Caco-2 (cell line): ENCODE measurements around the gene CC2D1B. TPM values are rescaled to one million over a fixed set of nuclear protein-coding genes. Genes with fewer than 3 reads are reported as not detected.

ENCODE experiments used
- BruUV-seq: library from RNA; stranded (reverse); fragments of 400-500 nt; replicated peaks from 2 replicates; lab custom pipeline; 2021; lab: Mats Ljungman, UMichigan
- CTCF ChIA-PET: fragments of 300-600 bp; sonication (Branson Sonifier 250); formaldehyde crosslinking; loops from one replicate; lab custom pipeline; 2022; ENCODE audit warnings: antibody characterized with exemption; lab: Charles Lee
- POLR2A ChIA-PET: fragments of 300-600 bp; sonication (Branson Sonifier 250); formaldehyde crosslinking; loops from one replicate; lab custom pipeline; 2022; ENCODE audit warnings: antibody characterized with exemption; lab: Charles Lee
- DNase-seq, 2 experiments: peaks; one replicate each; pipeline versions ENCODE4 v3.0.0 to v3.0.0-alpha.2; 2020 to 2022
- H3K27me3 ChIP-seq: replicated peaks from 2 replicates; pipeline ENCODE4 v1.6.0; 2011; ENCODE audit warnings: low read length; ENCODE audit not compliant: control insufficient read depth, insufficient read depth
- H3K36me3 ChIP-seq: 2 replicates; pipeline ENCODE4 v1.5.1; 2011; ENCODE audit warnings: low read length; ENCODE audit not compliant: control insufficient read depth, insufficient read depth
- H3K4me1 ChIP-seq: fragments of 250-450 bp; sonication (Bioruptor Pico); 2 replicates; pipeline ENCODE4 v1.5.1; 2020; ENCODE audit warnings: mild to moderate bottlenecking
- H3K4me3 ChIP-seq: 2 replicates; pipeline ENCODE4 v1.5.1; 2011; ENCODE audit warnings: low read depth, mild to moderate bottlenecking, control low read depth, low read length
- H3K9me3 ChIP-seq: fragments of 250-450 bp; sonication (Bioruptor Pico); 2 replicates; pipeline ENCODE4 v1.5.1; 2020; ENCODE audit warnings: mild to moderate bottlenecking, moderate library complexity
- H3K27ac Mint-ChIP-seq: one replicate; pipeline ENCODE4 v1.8.0; 2022; ENCODE audit warnings: mixed read lengths; ENCODE audit not compliant: unreplicated experiment
- H3K27me3 Mint-ChIP-seq: one replicate; pipeline ENCODE4 v1.8.0; 2022; ENCODE audit warnings: mixed read lengths; ENCODE audit not compliant: insufficient read depth, unreplicated experiment
- H3K36me3 Mint-ChIP-seq: one replicate; pipeline ENCODE4 v1.8.0; 2022; ENCODE audit warnings: mild to moderate bottlenecking, mixed read lengths; ENCODE audit not compliant: insufficient read depth, unreplicated experiment
- H3K4me1 Mint-ChIP-seq: one replicate; pipeline ENCODE4 v1.8.0; 2022; ENCODE audit warnings: low read depth, mixed read lengths; ENCODE audit not compliant: unreplicated experiment
- H3K4me3 Mint-ChIP-seq: one replicate; pipeline ENCODE4 v1.8.0; 2022; ENCODE audit warnings: mild to moderate bottlenecking, moderate library complexity, mixed read lengths; ENCODE audit not compliant: unreplicated experiment
- H3K9me3 Mint-ChIP-seq: one replicate; pipeline ENCODE4 v1.8.0; 2022; ENCODE audit warnings: mixed read lengths; ENCODE audit not compliant: unreplicated experiment
- CTCF ChIP-seq, 2 experiments: fragments of 200-600 bp in 1 of 2; IDR thresholded peaks; 1 replicate in 1 of 2; 2 replicates in 1 of 2; pipeline versions ENCODE4 v1.5.1 to v1.8.0; 2011 to 2022; ENCODE audit warnings: antibody characterized with exemption in 1 of 2, control low read depth in 1 of 2, inconsistent platforms in 1 of 2, low read depth in 1 of 2, low read length in 1 of 2, mild to moderate bottlenecking in 1 of 2, moderate library complexity in 1 of 2; ENCODE audit not compliant: insufficient read depth in 1 of 2, severe bottlenecking in 1 of 2, unreplicated experiment in 1 of 2
- intact Hi-C: fragments of 100-400 bp; cut with micrococcal nuclease; formaldehyde crosslinking; loops from one replicate; pipeline ENCODE4 v1.10.0; 2022; ENCODE audit not compliant: unreplicated experiment
- total RNA-seq: library from RNA; stranded (reverse); gene quantifications from 2 replicates; pipeline ENCODE4 v1.2.3, GENCODE V29; 2022

CC2D1B gene
- total RNA-seq, 1 experiment from 2014 or later, result 31.1 TPM

DNA sequence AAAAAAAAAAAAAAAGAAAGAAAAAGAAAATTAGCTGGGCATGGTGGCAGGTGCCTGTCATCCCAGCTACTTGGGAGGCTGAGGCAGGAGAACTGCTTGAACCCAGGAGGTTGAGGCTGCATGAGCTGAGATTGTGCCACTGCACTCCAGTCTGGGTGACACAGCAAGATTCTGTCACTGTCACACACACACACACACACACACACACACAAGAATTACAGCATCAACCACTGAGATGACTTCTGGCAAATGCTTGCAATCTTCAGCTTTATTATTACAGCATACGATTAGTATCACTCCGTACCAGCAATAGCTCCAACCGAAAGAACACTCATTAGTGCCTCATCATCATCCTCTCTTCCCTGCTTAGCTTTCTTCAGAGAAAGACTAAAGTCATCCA is 33.6 kb upstream of the CC2D1B start:
- CTCF ChIA-PET, result interaction anchor here (0.6 kb wide), 1 partner anchor 269 kb away, joined by 3 read pairs; no protein-coding TSS in a partner anchor
- no peaks in the 10 kb centered on the region for H3K4me1 Mint-ChIP-seq
- no peaks in the 10 kb centered on the region for H3K27me3 Mint-ChIP-seq
- H3K9me3 Mint-ChIP-seq, result no peaks in the 10 kb centered on the region
- peaks cover 47% of the 10 kb centered on the region for H3K36me3 Mint-ChIP-seq
- no TSS peak for BruUV-seq
- no peak for TF ChIP-seq CTCF (IDR thresholded peaks at IDR 0.05; ENCODE audit: insufficient read depth in 1 of 2, low read depth in 1 of 2, low read length in 1 of 2, severe bottlenecking in 1 of 2, unreplicated experiment in 1 of 2)
- Histone ChIP-seq H3K4me3 (no peak overlapping the region), H3K9me3 (no peaks in the 10 kb centered on the region), H3K36me3 (no peaks in the 10 kb centered on the region), H3K27me3 (no peaks in the 10 kb centered on the region), H3K4me1 (peaks cover 9% of the 10 kb centered on the region; the same call in 1 of the 2 replicates)
- intact Hi-C loops, result loop anchor here (5.0 kb wide), 1 partner anchor 288 kb away; no protein-coding TSS in a partner anchor
- POLR2A ChIA-PET, result no interaction called here
- H3K4me3 Mint-ChIP-seq, result no peak overlapping the region
- DNase-seq, result no peak
- no peak overlapping the region for H3K27ac Mint-ChIP-seq

DNA sequence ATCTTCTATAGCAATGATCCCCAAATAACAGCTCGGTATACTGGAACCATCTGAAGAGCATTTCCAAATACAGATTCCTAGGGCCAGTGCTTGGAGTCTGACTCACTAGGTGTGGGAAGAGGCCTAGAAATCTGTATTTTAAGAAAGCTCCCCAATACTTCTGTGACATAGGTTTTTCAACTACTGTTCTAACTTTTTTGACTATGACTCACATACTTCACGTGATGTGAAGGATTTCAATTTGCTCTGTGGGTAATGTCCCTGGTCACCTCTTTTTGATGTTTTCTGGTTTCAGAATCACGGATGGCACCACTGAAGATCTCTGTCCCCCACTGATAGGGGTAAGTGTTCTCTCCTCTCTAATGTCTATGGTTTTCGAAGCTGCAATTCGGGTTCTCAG is 27.2 kb upstream of the CC2D1B start:
- ChIA-PET CTCF (no interaction called here), POLR2A (no interaction called here)
- no peak for TF ChIP-seq CTCF (IDR thresholded peaks at IDR 0.05; ENCODE audit: insufficient read depth in 1 of 2, low read depth in 1 of 2, low read length in 1 of 2, severe bottlenecking in 1 of 2, unreplicated experiment in 1 of 2)
- DNase-seq, result no peak
- Histone ChIP-seq H3K4me1 (no peaks in the 10 kb centered on the region), H3K27me3 (no peaks in the 10 kb centered on the region), H3K9me3 (no peaks in the 10 kb centered on the region), H3K36me3 (no peaks in the 10 kb centered on the region; the same call in 1 of the 2 replicates), H3K4me3 (no peak overlapping the region)
- no TSS peak for BruUV-seq
- no peaks in the 10 kb centered on the region for H3K27me3 Mint-ChIP-seq
- H3K36me3 Mint-ChIP-seq, result peaks cover 59% of the 10 kb centered on the region
- H3K27ac Mint-ChIP-seq, result no peak overlapping the region
- intact Hi-C loops, result no loop called here
- H3K4me1 Mint-ChIP-seq, result no peaks in the 10 kb centered on the region
- H3K9me3 Mint-ChIP-seq, result no peaks in the 10 kb centered on the region
- H3K4me3 Mint-ChIP-seq, result no peak overlapping the region

DNA sequence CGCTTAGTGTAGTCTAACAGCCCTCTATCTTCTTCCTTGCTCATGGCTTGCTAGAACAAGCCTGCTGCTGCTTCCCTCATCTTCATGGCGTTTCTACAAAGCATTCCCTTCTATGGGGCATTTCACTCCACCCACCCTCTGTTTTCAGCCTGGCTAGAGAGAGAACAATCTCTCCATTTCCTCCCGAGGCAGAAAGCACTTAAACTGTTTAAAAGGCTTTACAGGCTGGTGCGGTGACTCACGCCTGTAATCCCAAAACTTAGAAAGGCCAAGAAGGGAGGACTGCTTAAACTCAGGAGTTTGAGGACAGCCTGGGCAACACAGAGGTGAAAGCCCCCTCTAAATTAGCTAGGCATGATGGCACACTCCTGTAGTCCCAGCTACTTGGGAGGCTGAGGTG is 20.5 kb upstream of the CC2D1B start:
- no TSS peak for BruUV-seq

More for the DNA sequence above, 20.5 kb upstream of the CC2D1B start:
- Histone ChIP-seq H3K4me1 (no peaks in the 10 kb centered on the region), H3K9me3 (no peaks in the 10 kb centered on the region), H3K4me3 (no peak overlapping the region), H3K36me3 (no peaks in the 10 kb centered on the region; the same call in 1 of the 2 replicates), H3K27me3 (no peaks in the 10 kb centered on the region)
- intact Hi-C loops, result no loop called here
- ChIA-PET POLR2A (no interaction called here), CTCF (no interaction called here)
- H3K4me3 Mint-ChIP-seq, result no peak overlapping the region
- peaks cover 47% of the 10 kb centered on the region for H3K36me3 Mint-ChIP-seq
- no peak for TF ChIP-seq CTCF (IDR thresholded peaks at IDR 0.05; ENCODE audit: insufficient read depth in 1 of 2, low read depth in 1 of 2, low read length in 1 of 2, severe bottlenecking in 1 of 2, unreplicated experiment in 1 of 2)
- H3K27me3 Mint-ChIP-seq, result no peaks in the 10 kb centered on the region
- H3K27ac Mint-ChIP-seq, result no peak overlapping the region
- no peak for DNase-seq
- no peaks in the 10 kb centered on the region for H3K9me3 Mint-ChIP-seq
- H3K4me1 Mint-ChIP-seq, result no peaks in the 10 kb centered on the region
